H1 (cell line): ENCODE results near the gene SCAPER. TPM values are rescaled to one million over a fixed set of nuclear protein-coding genes. Genes with fewer than 3 reads are reported as not detected.

ENCODE experiments used
- CTCF ChIA-PET: fragments of 300-600 bp; sonication (Branson Sonifier 250); formaldehyde crosslinking; loops from one replicate; lab custom pipeline; 2021; ENCODE audit not compliant: partially characterized antibody; lab: Charles Lee
- POLR2A ChIA-PET: fragments of 300-600 bp; sonication (Branson Sonifier 250); formaldehyde crosslinking; loops from one replicate; lab custom pipeline; 2021; ENCODE audit warnings: inconsistent platforms; ENCODE audit not compliant: partially characterized antibody; lab: Charles Lee
- DNase-seq, 2 experiments: peaks; one replicate each; pipeline versions ENCODE4 v3.0.0 to v3.0.0-alpha.2; 2010 to 2022; ENCODE audit warnings: low spot score in 2 of 2, low read depth in 1 of 2, mixed read lengths in 1 of 2
- FAIRE-seq: peaks from 2 replicates; lab custom pipeline; 2011; peaks lifted over from hg19 to GRCh38; lab: Jason Lieb, UNC
- H2AFZ ChIP-seq: 2 replicates; pipeline ENCODE4 v1.8.1; 2012; ENCODE audit warnings: low read length, inconsistent platforms
- H2AK5ac ChIP-seq: 2 replicates; pipeline ENCODE4 v1.6.1; 2013; ENCODE audit warnings: low read depth, low read length
- H2BK120ac ChIP-seq: replicated peaks from 2 replicates; pipeline ENCODE3; 2013; ENCODE audit warnings: low read depth, low read length, inconsistent platforms
- H2BK12ac ChIP-seq: 2 replicates; pipeline ENCODE4 v1.6.1; 2013; ENCODE audit warnings: low read depth, low read length
- H2BK15ac ChIP-seq: 2 replicates; pipeline ENCODE4 v1.6.1; 2013; ENCODE audit warnings: low read length
- H2BK20ac ChIP-seq: 2 replicates; pipeline ENCODE4 v1.6.1; 2013; ENCODE audit warnings: low read length
- H2BK5ac ChIP-seq: 2 replicates; pipeline ENCODE4 v1.6.1; 2013; ENCODE audit warnings: low read depth, low read length
- H3K14ac ChIP-seq: 2 replicates; pipeline ENCODE4 v1.6.1; 2013; ENCODE audit warnings: inconsistent platforms; ENCODE audit not compliant: insufficient read length
- H3K18ac ChIP-seq: 2 replicates; pipeline ENCODE4 v1.6.1; 2013; ENCODE audit warnings: low read length; ENCODE audit errors: extremely low read depth
- H3K23ac ChIP-seq: 2 replicates; pipeline ENCODE4 v1.6.1; 2013; ENCODE audit warnings: inconsistent platforms; ENCODE audit not compliant: insufficient read length
- H3K23me2 ChIP-seq: 2 replicates; pipeline ENCODE4 v1.6.1; 2013; ENCODE audit warnings: low read depth, low read length
- H3K27ac ChIP-seq: 2 replicates; pipeline ENCODE4 v1.6.1; 2011; ENCODE audit warnings: low read depth, low read length, inconsistent platforms
- H3K27me3 ChIP-seq, 4 experiments: replicated peaks in 1 of 4; 1 replicate in 1 of 4; 2 replicates in 3 of 4; pipeline versions ENCODE4 v1.6.1 to v1.8.1; 2011 to 2013; ENCODE audit warnings: low read length in 3 of 4, mild to moderate bottlenecking in 3 of 4, inconsistent platforms in 2 of 4, mixed read lengths in 2 of 4, moderate library complexity in 1 of 4; ENCODE audit not compliant: control insufficient read depth in 3 of 4, insufficient read depth in 3 of 4; ENCODE audit errors: extremely low read depth in 1 of 4
- H3K36me3 ChIP-seq, 4 experiments: 2 replicates each; pipeline versions ENCODE4 v1.6.1 to v1.8.1; 2011 to 2013; ENCODE audit warnings: mild to moderate bottlenecking in 4 of 4, low read length in 3 of 4, moderate library complexity in 2 of 4, control low read depth in 1 of 4, inconsistent platforms in 1 of 4; ENCODE audit not compliant: insufficient read depth in 4 of 4, control insufficient read depth in 2 of 4
- H3K4ac ChIP-seq: replicated peaks from 2 replicates; pipeline ENCODE3; 2013; ENCODE audit warnings: low read length, low read depth, mixed read lengths, inconsistent platforms; ENCODE audit not compliant: insufficient read length
- H3K4me1 ChIP-seq, 4 experiments: replicated peaks in 1 of 4; 1 replicate in 1 of 4; 2 replicates in 3 of 4; pipeline versions ENCODE4 v1.6.1 to v1.8.1; 2011 to 2013; ENCODE audit warnings: low read length in 3 of 4, inconsistent platforms in 2 of 4, mixed read lengths in 1 of 4; ENCODE audit not compliant: insufficient read depth in 4 of 4, control insufficient read depth in 3 of 4
- H3K4me2 ChIP-seq, 2 experiments: 2 replicates each; pipeline versions ENCODE4 v1.6.1 to v1.8.1; 2011 to 2013; ENCODE audit warnings: low read depth in 2 of 2, low read length in 2 of 2, control low read depth in 1 of 2, inconsistent platforms in 1 of 2, mild to moderate bottlenecking in 1 of 2; ENCODE audit not compliant: insufficient read depth in 1 of 2
- H3K4me3 ChIP-seq, 4 experiments: fragments of 200-600, 300-600 bp in 1 of 4; sonication (generic), shearing (Covaris generic), sonication (Bioruptor Twin) in 1 of 4; 2 replicates each; pipeline versions ENCODE4 v1.5.1 to v1.8.1; 2011 to 2016; ENCODE audit warnings: low read length in 4 of 4, low read depth in 3 of 4, control low read depth in 2 of 4, inconsistent platforms in 2 of 4, mild to moderate bottlenecking in 2 of 4, mixed read lengths in 1 of 4, moderate library complexity in 1 of 4; ENCODE audit not compliant: insufficient read depth in 2 of 4; ENCODE audit errors: extremely low read depth in 1 of 4
- H3K56ac ChIP-seq: replicated peaks from 2 replicates; pipeline ENCODE3; 2013; ENCODE audit warnings: low read depth, mild to moderate bottlenecking, mixed read lengths, low read length, inconsistent platforms; ENCODE audit not compliant: insufficient read length
- H3K79me1 ChIP-seq: 2 replicates; pipeline ENCODE4 v1.6.1; 2013; ENCODE audit warnings: low read depth, low read length, control low read depth
- H3K79me2 ChIP-seq, 2 experiments: 2 replicates each; pipeline versions ENCODE4 v1.6.1 to v1.8.1; 2012 to 2013; ENCODE audit warnings: low read length in 2 of 2, mild to moderate bottlenecking in 2 of 2, inconsistent platforms in 1 of 2; ENCODE audit not compliant: insufficient read depth in 2 of 2, control insufficient read depth in 1 of 2
- H3K9ac ChIP-seq, 4 experiments: replicated peaks in 1 of 4; 1 replicate in 1 of 4; 2 replicates in 3 of 4; pipeline versions ENCODE4 v1.6.1 to v1.8.1; 2011 to 2013; ENCODE audit warnings: low read depth in 3 of 4, low read length in 3 of 4, control low read depth in 2 of 4, mild to moderate bottlenecking in 2 of 4, moderate library complexity in 2 of 4, inconsistent platforms in 1 of 4; ENCODE audit errors: extremely low read depth in 1 of 4
- H3K9me3 ChIP-seq, 2 experiments: 2 replicates each; pipeline versions ENCODE4 v1.6.1 to v1.8.1; 2012 to 2013; ENCODE audit warnings: mild to moderate bottlenecking in 2 of 2, moderate library complexity in 2 of 2, control low read depth in 1 of 2, inconsistent platforms in 1 of 2, low read depth in 1 of 2, low read length in 1 of 2, mixed read lengths in 1 of 2; ENCODE audit not compliant: insufficient read depth in 2 of 2
- H4K20me1 ChIP-seq, 2 experiments: replicated peaks in 1 of 2; 2 replicates each; pipeline versions ENCODE3 to v1.8.1; 2011 to 2013; ENCODE audit warnings: inconsistent platforms in 2 of 2, low read length in 2 of 2, mild to moderate bottlenecking in 1 of 2; ENCODE audit not compliant: insufficient read depth in 2 of 2, control insufficient read depth in 1 of 2
- H4K5ac ChIP-seq: 2 replicates; pipeline ENCODE4 v1.6.1; 2013; ENCODE audit warnings: low read length, low read depth, mixed read lengths, inconsistent platforms; ENCODE audit not compliant: insufficient read length
- H4K8ac ChIP-seq: 2 replicates; pipeline ENCODE4 v1.8.0; 2013; ENCODE audit warnings: mild to moderate bottlenecking, moderate library complexity, low read length, inconsistent platforms; ENCODE audit not compliant: insufficient read depth; ENCODE audit errors: extremely low read depth
- H4K91ac ChIP-seq: replicated peaks from 2 replicates; pipeline ENCODE3; 2013; ENCODE audit warnings: low read length, mixed read lengths, inconsistent platforms; ENCODE audit not compliant: insufficient read length
- BCL11A ChIP-seq, 2 experiments: IDR thresholded peaks; one replicate each; pipeline ENCODE4 v1.6.1; 2011; ENCODE audit warnings: low read depth in 2 of 2, low read length in 2 of 2, mild to moderate bottlenecking in 2 of 2
- CBX8 ChIP-seq: fragments of 300-800, 300-1000 bp; sonication (generic); IDR thresholded peaks from 2 replicates; pipeline ENCODE4 v1.7.1; 2016; ENCODE audit warnings: low read depth, low read length, borderline replicate concordance
- CEBPB ChIP-seq: IDR thresholded peaks from 2 replicates; pipeline ENCODE4 v1.6.1; 2012; ENCODE audit warnings: low read depth, low read length
- CHD2 ChIP-seq: IDR thresholded peaks from 2 replicates; pipeline ENCODE4 v1.6.1; 2012; ENCODE audit warnings: low read length, improper control_type of control experiment
- CTBP2 ChIP-seq: IDR thresholded peaks from 2 replicates; pipeline ENCODE4 v1.7.0; 2011; ENCODE audit warnings: borderline replicate concordance, mild to moderate bottlenecking, moderate library complexity, mixed read lengths, low read length; ENCODE audit not compliant: insufficient read depth, insufficient read length
- EZH2 ChIP-seq: fragments of 200-600 bp; sonication (generic); IDR thresholded peaks from 2 replicates; pipeline ENCODE4 v1.7.1; 2012; ENCODE audit warnings: low read depth, mild to moderate bottlenecking, moderate library complexity, low read length, inconsistent platforms; ENCODE audit not compliant: severe bottlenecking
- JUND ChIP-seq: IDR thresholded peaks from 2 replicates; pipeline ENCODE4 v1.6.1; 2011; ENCODE audit warnings: mild to moderate bottlenecking, improper control_type of control experiment, low read length
- RBBP5 ChIP-seq: IDR thresholded peaks from 2 replicates; pipeline ENCODE4 v1.7.1; 2012; ENCODE audit warnings: low read depth, mild to moderate bottlenecking, inconsistent platforms, low read length, moderate library complexity, borderline replicate concordance
- RFX5 ChIP-seq: IDR thresholded peaks from 2 replicates; pipeline ENCODE4 v1.6.1; 2011; ENCODE audit warnings: low read depth, low read length, improper control_type of control experiment, borderline replicate concordance
- RNF2 ChIP-seq: fragments of 200-900, 300-1000 bp; sonication (generic); IDR thresholded peaks from 2 replicates; pipeline ENCODE4 v1.7.1; 2016; ENCODE audit warnings: borderline replicate concordance, low read depth, mild to moderate bottlenecking, antibody characterized with exemption, low read length; ENCODE audit not compliant: poor library complexity, severe bottlenecking; ENCODE audit errors: missing control alignments
- SIRT6 ChIP-seq: IDR thresholded peaks from one replicate; pipeline ENCODE4 v1.7.1; 2012; ENCODE audit warnings: low read length, inconsistent platforms
- SP1 ChIP-seq: IDR thresholded peaks from 2 replicates; pipeline ENCODE4 v1.6.1; 2011; ENCODE audit warnings: low read depth, low read length
- SUZ12 ChIP-seq: fragments of 200-600 bp; sonication (generic); IDR thresholded peaks from 2 replicates; pipeline ENCODE4 v1.6.1; 2012; ENCODE audit warnings: mild to moderate bottlenecking, inconsistent platforms, low read length, moderate library complexity, mixed read lengths
- ZNF274 ChIP-seq: IDR thresholded peaks from 2 replicates; pipeline ENCODE4 v1.7.0; 2012; ENCODE audit warnings: low read length, borderline replicate concordance; ENCODE audit errors: extremely low read depth
- WGBS, 2 experiments: shearing (Covaris generic) in 1 of 2; methylation state at CpG; one replicate each; pipeline versions ENCODE4 v1.1.6 to v1.1.7; 2013 to 2015; ENCODE audit warnings: low lambda C conversion rate in 2 of 2, mixed read lengths in 2 of 2, inconsistent platforms in 1 of 2, low coverage in 1 of 2, missing lambda C conversion rate in 1 of 2; ENCODE audit not compliant: insufficient replicate concordance in 2 of 2, insufficient coverage in 1 of 2, insufficient read length in 1 of 2; ENCODE audit errors: extremely low coverage in 1 of 2, missing lambda C conversion rate in 1 of 2; 5-methylcytosine and 5-hydroxymethylcytosine counted together
- polyA plus RNA-seq, 7 experiments: library from polyadenylated mRNA; depleted of rRNA in 3 of 7; stranded (reverse) in 5 of 7; unstranded in 2 of 7; fragments of >200 nt in 5 of 7; fragments of 200-250 nt in 2 of 7; gene quantifications; 1 replicate in 5 of 7; 2 replicates in 1 of 7; 4 replicates in 1 of 7; pipeline versions ENCODE4 v1.2.1 to v1.2.3, GENCODE V29; 2011 to 2013; ENCODE audit warnings: missing spikeins in 2 of 7, mixed read lengths in 2 of 7
- total RNA-seq: library from RNA; stranded (reverse); fragmentation: NEBNext Ultra II Directional; extraction: Animal tissue kit (Norgen Biotek cat#: 25700); gene quantifications from 2 replicates; pipeline ENCODE4 v1.2.1, GENCODE V29; 2021

SCAPER gene
- total and polyA plus RNA-seq, 2 of the 8 experiments (the other 6 are each of a cell fraction or from before 2014, with no cell fraction given), result 1.6 to 6.8 TPM

- Histone ChIP-seq H2AFZ (no peak overlapping the region), H3K18ac (no peak overlapping the region), H2BK120ac (no peak overlapping the region), H2BK5ac (no peak overlapping the region), H4K91ac (no peak overlapping the region), H3K9me3 (no peaks in the 10 kb centered on the region), H2AK5ac (no peak overlapping the region), H3K23me2 (no peaks in the 10 kb centered on the region), H4K8ac (no peak overlapping the region), H3K4me2 (no peak overlapping the region), H3K79me1 (no peaks in the 10 kb centered on the region), H3K4me1 (no peaks in the 10 kb centered on the region), H3K27me3 (peaks cover 0 to 2% (median 0%) of the 10 kb centered on the region in 4 experiments; a peak in 1 of 7 replicates), H3K4ac (no peak overlapping the region), H2BK20ac (no peak overlapping the region), H3K14ac (no peak overlapping the region), H4K20me1 (no peaks in the 10 kb centered on the region), H3K23ac (no peak overlapping the region), H3K79me2 (no peaks in the 10 kb centered on the region), H3K56ac (no peak overlapping the region), H3K27ac (no peak overlapping the region), H2BK12ac (no peak overlapping the region), H2BK15ac (no peak overlapping the region), H3K4me3 (no peak overlapping the region), H3K9ac (no peak overlapping the region), H4K5ac (no peak overlapping the region), H3K36me3 (no peaks in the 10 kb centered on the region)
- CTCF ChIA-PET, result no interaction called here
- FAIRE-seq (no peak), DNase-seq (no peak)
- POLR2A ChIA-PET, result interaction anchor here (0.6 kb wide), 1 partner anchor 10 kb away, joined by 3 read pairs; no protein-coding TSS in a partner anchor
- 82% methylated on average over 4 of the region's 4 CpGs; no CpG with 5 or more reads in 1 of the 2 experiments for WGBS, 2 experiments
- TF ChIP-seq RBBP5 (no peak), CBX8 (no peak), CHD2 (no peak), BCL11A (IDR thresholded peaks at IDR 0.05; ENCODE audit: low read depth in 2 of 2, low read length in 2 of 2) (no peak), EZH2 (no peak), SIRT6 (no peak), JUND (no peak), SP1 (no peak), ZNF274 (no peak), RFX5 (no peak), RNF2 (no peak), SUZ12 (no peak), CTBP2 (no peak), CEBPB (no peak)
These were observed 7.3 kb upstream of the SCAPER start for GRCh38 chr15:76912430-76912829.
